ENCODE measurements around the gene PRKCE. TPM values are rescaled to one million over a fixed set of nuclear protein-coding genes. Genes with fewer than 3 reads are reported as not detected.

The PRKCE gene
- total RNA-seq, 1 experiment from 2014 or later = 17.7 TPM

GRCh38 chr2:45670646-45671045 lies 19.2 kb downstream of the PRKCE start:
- Mint-ChIP-seq H3K36me3 (ENCODE audit: insufficient read depth, unreplicated experiment) (peaks cover 9% of the 10 kb centered on the region), H3K4me1 (ENCODE audit: low read depth, unreplicated experiment) (peaks cover 27% of the 10 kb centered on the region), H3K27me3 (ENCODE audit: unreplicated experiment) (no peaks in the 10 kb centered on the region), H3K4me3 (ENCODE audit: low read depth, unreplicated experiment) (no peak overlapping the region), H3K27ac (ENCODE audit: unreplicated experiment) (no peak overlapping the region), H3K9me3 (ENCODE audit: low read depth, unreplicated experiment) (no peaks in the 10 kb centered on the region)
- CTCF ChIA-PET = interaction anchor here (0.5 kb wide), 1 partner anchor 11 kb away, joined by 4 read pairs; no protein-coding TSS in a partner anchor
- BruUV-seq (replicated peaks) = no TSS peak
- no peak for DNase-seq
- TF ChIP-seq CTCF (IDR thresholded peaks at IDR 0.05; ENCODE audit: unreplicated experiment) = no peak
- intact Hi-C loops (cut with micrococcal nuclease; ENCODE audit: unreplicated experiment) = no loop called here

- CTCF ChIA-PET = no interaction called here
- no peaks in the 10 kb centered on the region for H3K27me3 Mint-ChIP-seq (ENCODE audit: unreplicated experiment)
- DNase-seq = no peak
- H3K9me3 Mint-ChIP-seq (ENCODE audit: low read depth, unreplicated experiment) = no peaks in the 10 kb centered on the region
- no TSS peak for BruUV-seq (replicated peaks)
- H3K27ac Mint-ChIP-seq (ENCODE audit: unreplicated experiment) = no peak overlapping the region
- peaks cover 39% of the 10 kb centered on the region for H3K4me1 Mint-ChIP-seq (ENCODE audit: low read depth, unreplicated experiment)
- H3K4me3 Mint-ChIP-seq (ENCODE audit: low read depth, unreplicated experiment) = no peak overlapping the region
- TF ChIP-seq CTCF (IDR thresholded peaks at IDR 0.05; ENCODE audit: unreplicated experiment) = no peak
- H3K36me3 Mint-ChIP-seq (ENCODE audit: insufficient read depth, unreplicated experiment) = peaks cover 14% of the 10 kb centered on the region
- intact Hi-C loops (cut with micrococcal nuclease; ENCODE audit: unreplicated experiment) = no loop called here
Measured at GRCh38 chr2:45672138-45672537, 20.7 kb downstream of the PRKCE start.

GRCh38 chr2:45674035-45674816 lies 22.8 kb downstream of the PRKCE start:
- peak overlapping the region; percentile 49 for H3K4me3 Mint-ChIP-seq (ENCODE audit: low read depth, unreplicated experiment)
- CTCF ChIA-PET = interaction anchor here (1.4 kb wide), 1 partner anchor 24 kb away, joined by 6 read pairs; no protein-coding TSS in a partner anchor

GRCh38 chr2:45675263-45675812 lies 23.9 kb downstream of the PRKCE start:
- BruUV-seq (replicated peaks) = no TSS peak
- peak overlapping the region; percentile 49 for H3K4me3 Mint-ChIP-seq (ENCODE audit: low read depth, unreplicated experiment)
- DNase-seq = peak; percentile 69
- no peak for TF ChIP-seq CTCF (IDR thresholded peaks at IDR 0.05; ENCODE audit: unreplicated experiment)
- H3K27me3 Mint-ChIP-seq (ENCODE audit: unreplicated experiment) = no peaks in the 10 kb centered on the region
- CTCF ChIA-PET = interaction anchor here (0.5 to 1.4 kb wide), 2 partner anchors 25 to 439 kb away, joined by 6 to 7 read pairs; no protein-coding TSS in a partner anchor
- no peaks in the 10 kb centered on the region for H3K9me3 Mint-ChIP-seq (ENCODE audit: low read depth, unreplicated experiment)
- intact Hi-C loops (cut with micrococcal nuclease; ENCODE audit: unreplicated experiment) = loop anchor here (2.0 kb wide), 1 partner anchor 23 kb away; no protein-coding TSS in a partner anchor
- H3K36me3 Mint-ChIP-seq (ENCODE audit: insufficient read depth, unreplicated experiment) = peaks cover 14% of the 10 kb centered on the region
- H3K27ac Mint-ChIP-seq (ENCODE audit: unreplicated experiment) = peak overlapping the region; percentile 97
- peaks cover 63% of the 10 kb centered on the region for H3K4me1 Mint-ChIP-seq (ENCODE audit: low read depth, unreplicated experiment)

More at GRCh38 chr2:45674035-45674816, 22.8 kb downstream of the PRKCE start:
- Mint-ChIP-seq H3K36me3 (ENCODE audit: insufficient read depth, unreplicated experiment) (peaks cover 14% of the 10 kb centered on the region), H3K4me1 (ENCODE audit: low read depth, unreplicated experiment) (peaks cover 52% of the 10 kb centered on the region), H3K9me3 (ENCODE audit: low read depth, unreplicated experiment) (no peaks in the 10 kb centered on the region), H3K27ac (ENCODE audit: unreplicated experiment) (peak overlapping the region; percentile 97), H3K27me3 (ENCODE audit: unreplicated experiment) (no peaks in the 10 kb centered on the region)
- BruUV-seq (replicated peaks) = no TSS peak
- intact Hi-C loops (cut with micrococcal nuclease; ENCODE audit: unreplicated experiment) = loop anchor here (2.0 kb wide), 1 partner anchor 21 kb away; no protein-coding TSS in a partner anchor
- no peak for TF ChIP-seq CTCF (IDR thresholded peaks at IDR 0.05; ENCODE audit: unreplicated experiment)
- no peak for DNase-seq

All from Calu3 (cell line).